SHP77 treated with DMSO at 0.1 percent for 48 hours (cell line): ENCODE data around the gene CRYL1.
A peak's percentile ranks its signal among the peaks of the same experiment; 100 is the strongest.

Experiments
- DNase-seq: peaks from one replicate; lab custom pipeline; 2025; lab: John Stamatoyannopoulos, UW

Gene CRYL1, protein sequence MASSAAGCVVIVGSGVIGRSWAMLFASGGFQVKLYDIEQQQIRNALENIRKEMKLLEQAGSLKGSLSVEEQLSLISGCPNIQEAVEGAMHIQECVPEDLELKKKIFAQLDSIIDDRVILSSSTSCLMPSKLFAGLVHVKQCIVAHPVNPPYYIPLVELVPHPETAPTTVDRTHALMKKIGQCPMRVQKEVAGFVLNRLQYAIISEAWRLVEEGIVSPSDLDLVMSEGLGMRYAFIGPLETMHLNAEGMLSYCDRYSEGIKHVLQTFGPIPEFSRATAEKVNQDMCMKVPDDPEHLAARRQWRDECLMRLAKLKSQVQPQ

DNA sequence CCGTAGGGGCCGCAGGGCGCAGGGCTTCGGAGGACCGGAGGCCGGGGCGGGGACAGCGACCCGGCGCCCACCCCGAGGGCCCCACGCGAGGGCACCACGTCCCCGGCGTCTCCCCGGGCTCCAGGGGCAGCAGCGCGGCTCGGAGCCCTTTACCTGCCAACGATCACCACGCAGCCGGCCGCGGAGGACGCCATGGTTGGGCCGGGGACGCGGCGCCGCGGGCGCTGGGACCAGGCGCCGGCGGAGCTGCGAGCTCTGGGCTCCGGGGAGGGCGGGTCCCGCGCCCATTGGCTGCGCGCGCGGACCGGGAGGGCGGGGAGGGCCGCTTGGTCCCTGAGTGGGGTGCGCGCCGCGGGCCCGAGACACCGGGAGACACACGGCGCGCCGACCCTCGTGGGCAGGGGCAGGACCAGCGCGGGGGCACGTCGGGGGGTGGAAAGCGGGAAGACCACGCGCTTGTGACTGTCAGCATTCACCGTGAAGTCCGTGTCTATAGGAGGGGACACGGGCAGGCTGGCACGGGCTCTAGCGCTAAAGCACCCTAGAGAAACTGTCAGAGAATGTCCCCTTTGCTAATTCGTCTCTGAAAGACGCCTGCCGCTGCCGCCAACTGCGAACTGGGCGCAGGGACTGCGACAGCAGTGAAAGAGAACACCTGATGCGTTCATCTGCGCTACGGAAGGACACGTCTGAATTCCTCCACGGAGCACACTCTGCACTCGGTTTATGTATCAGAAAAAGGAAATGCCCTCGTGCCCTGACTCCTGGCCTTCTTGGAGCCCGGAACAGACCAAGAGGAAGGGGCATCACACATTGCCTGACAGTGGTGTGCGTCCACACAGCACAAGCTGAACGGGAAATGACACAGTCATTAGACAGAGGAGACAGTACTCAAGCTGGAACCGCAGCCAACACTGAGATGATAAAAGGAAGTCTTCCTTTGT lies at the start of gene CRYL1:
CRYL1 (minus strand) TSS at position 257 of the 944 bp plus-strand sequence; CDS start at position 194, 63 bp downstream.
- peak; percentile 42 for DNase-seq

- DNase-seq: no peak
Observed at GRCh38 chr13:20573636-20574035, 48.0 kb upstream of the CRYL1 start.

DNA sequence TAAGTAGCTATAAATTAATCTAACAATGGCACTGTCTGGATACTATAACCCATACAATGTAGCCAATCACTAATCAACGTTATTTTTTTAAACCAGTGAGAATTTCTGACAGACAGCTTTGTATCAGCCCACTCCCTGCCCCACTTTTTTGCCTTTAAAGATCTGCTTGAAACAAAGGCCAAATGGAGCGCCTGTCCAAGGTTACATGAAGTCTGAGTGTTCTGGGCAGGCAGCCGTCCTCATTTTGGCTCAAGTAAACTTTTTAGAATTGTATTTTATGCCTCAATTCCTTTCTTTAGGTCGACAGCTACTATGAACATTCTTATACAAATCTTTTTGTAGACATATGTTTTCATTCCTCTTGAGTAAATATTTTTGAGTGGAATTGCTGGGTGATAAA lies 47.5 kb upstream of the CRYL1 start:
- DNase-seq: no peak

DNA sequence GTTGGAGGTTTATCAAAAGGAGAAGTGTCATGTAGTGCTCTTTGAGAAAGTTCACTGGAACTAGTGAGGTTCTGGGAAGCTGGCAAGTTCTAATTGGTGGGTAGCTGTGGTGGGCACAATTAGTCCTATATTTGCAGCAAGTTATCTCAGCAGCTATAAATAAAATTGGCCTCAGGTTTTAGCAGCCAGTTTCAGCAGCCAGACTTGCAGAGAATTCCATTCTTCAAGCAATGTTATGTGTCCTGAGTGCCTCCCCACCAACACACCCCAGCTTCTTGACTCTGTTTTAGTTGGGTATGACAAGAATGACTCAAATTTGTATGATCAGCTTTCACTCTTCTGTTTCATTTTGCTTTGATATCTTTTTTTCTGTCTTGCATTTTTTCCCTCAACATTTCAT lies 46.0 kb upstream of the CRYL1 start:
- DNase-seq: no peak

DNA sequence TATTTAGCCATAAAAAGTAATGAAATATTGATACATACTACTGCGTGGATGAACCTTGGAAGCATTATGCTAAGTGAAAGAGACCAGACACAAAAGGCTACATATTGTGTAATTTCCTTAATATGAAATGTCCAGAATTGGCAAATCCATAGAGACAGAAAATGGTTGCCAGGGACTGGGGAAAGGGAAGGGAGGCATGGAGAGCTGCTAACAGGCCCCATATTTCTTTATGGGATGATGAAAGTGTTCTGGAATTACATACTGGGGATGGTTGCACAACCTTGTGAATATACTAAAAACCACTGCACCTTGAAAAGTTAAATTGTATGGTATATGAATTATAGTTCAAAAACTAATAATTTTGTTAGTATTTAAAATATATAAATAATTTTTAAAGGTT lies 44.9 kb upstream of the CRYL1 start:
- DNase-seq: no peak

DNA sequence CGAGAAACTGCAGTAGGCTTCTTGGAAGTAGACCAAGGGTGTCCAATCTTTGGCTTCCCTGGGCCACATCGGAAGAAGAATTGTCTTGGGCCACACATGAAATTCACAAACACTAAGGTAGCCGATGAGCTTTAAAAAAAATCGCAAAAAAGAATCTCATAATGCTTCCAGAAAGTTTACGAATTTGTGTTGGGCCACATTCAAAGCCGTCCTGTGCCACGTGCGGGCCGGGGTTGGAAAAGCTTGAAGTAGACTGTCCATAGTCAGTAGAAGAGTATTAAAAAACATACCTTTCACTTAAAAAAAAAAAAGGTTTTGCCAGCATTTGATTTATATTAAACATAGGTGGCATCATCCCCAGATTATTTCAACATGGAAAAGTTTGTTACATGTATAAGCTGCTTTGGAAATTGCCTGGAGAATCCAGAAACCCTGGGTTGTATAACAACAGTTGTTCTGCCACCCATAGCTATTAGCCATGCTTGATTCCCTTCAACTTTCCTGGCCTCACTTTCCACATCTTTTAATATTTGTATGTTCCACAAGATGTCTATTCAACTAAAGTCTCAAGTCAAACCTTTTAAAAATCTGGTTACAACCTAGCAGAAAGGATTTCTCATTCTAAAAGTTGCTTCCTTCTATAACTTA lies 42.3 kb upstream of the CRYL1 start:
- DNase-seq: no peak

DNA sequence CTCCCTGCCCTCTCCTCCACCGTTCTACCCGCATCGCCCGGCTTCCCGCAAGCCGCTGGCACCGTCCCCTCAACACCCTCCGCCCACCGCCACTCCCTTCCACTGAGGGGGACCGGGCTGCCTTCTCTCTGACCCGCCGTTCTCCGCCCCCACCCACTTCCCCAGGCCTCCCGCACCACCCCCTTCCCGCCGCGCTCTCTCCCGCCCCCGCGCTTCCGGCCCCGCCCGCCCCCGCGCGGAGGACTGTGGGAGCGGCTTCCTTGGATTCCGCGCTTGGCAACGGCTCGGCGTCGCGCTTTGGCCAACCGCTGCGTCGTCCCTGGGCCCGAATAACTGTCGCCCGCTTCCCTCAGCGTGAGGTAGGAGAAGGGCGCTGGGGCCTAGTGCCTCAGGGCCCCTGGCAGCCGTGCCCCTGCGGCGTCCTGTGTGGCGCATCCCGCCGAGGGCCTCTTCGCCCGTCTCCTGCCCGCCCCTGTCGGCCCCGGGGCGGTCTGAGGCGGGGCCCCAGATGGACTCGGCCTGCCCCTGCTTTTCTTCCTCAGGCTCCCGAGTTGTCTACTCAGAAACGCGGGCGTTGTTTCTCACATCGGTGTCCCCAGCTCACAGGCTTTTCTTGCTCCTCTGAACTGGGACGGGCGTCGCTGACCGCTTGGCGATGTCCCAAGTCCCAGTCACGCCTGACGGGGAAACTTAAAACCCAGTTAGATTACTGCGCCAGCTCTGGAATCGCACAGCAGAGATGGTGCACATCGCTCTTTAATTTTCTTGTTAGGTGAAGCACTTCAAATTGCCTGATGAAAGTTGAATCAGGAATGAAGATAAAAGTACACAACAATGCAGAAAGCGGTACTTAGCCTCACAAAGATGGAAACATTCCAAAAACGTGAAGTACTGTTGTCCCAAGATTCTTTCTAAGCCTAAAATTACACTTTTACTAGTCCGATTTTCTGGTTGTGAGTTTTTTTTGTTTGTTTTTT lies 41.5 kb upstream of the CRYL1 start, which contains the start of gene IFT88:
IFT88 (plus strand) TSS at position 260 of the 977 bp plus-strand sequence. CDS start 7,229 bp downstream, outside the sequence.
- peak; percentile 68 for DNase-seq

DNA sequence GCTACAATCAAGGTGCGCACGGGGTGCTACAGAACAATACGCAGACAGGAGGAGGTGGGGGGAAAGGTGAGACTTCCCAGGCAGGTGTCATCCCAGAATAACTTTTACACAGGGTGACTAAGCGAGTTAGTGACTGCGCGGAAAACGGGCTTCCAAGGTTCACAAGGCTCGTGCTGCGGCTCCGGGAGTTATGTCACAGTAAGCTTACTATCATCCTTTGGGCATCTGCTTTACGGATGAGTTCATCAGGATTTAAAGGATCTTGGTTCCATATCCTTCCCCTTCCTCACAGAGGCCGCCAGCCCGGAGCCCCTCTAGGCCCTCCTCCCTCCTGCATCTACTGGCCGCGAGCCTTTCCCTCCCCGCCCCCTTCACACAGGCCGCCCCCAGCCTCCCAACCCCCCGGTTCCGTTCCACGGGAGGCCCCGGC lies 40.8 kb upstream of the CRYL1 start:
- peak; percentile 55 for DNase-seq

GRCh38 chr13:20565115-20565736 lies 39.6 kb upstream of the CRYL1 start:
- DNase-seq: no peak

DNA sequence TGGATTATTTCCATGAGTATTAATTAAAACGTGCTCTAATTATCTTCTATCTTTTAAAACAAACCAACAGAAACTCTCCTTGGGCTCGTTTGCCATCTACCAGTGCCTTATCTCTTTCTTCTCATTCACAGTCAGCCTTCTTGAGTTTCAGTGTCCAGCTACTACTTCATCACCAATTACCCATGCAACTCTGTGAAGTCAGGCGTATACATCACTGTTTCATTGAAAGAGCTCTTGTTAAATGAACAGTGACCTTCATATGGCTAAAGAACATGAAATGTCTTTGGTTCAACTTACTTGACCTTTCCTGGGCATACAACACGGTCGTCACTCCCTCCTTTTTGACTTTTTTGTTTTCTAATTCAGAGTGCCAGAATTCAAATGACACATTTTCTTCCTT lies 36.1 kb upstream of the CRYL1 start:
- no peak for DNase-seq

- no peak for DNase-seq
Observed at GRCh38 chr13:20559659-20560356, 34.2 kb upstream of the CRYL1 start.

- no peak for DNase-seq
Observed at GRCh38 chr13:20558982-20559381, 33.3 kb upstream of the CRYL1 start.

DNA sequence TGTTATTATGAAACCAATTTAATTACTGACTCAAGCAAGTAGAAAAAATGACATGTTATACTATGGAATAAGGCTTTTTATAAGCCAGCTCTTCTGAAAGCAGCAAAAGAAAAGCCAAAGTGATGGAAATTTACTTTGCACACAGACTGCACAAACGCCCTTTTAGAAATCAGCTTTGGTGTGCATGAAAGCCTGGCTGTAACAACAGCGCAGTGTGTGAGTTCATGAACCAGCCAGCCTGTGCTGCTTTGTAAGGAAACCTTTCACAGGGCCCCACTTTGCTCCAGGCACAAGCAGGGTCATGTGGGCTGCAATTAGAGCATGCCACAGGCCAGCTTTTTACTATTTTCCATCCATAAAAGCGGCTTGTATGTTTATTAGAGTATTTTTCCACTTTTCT lies 27.7 kb upstream of the CRYL1 start:
- no peak for DNase-seq

- no peak for DNase-seq
Observed at GRCh38 chr13:20550799-20551198, 25.1 kb upstream of the CRYL1 start.

DNA sequence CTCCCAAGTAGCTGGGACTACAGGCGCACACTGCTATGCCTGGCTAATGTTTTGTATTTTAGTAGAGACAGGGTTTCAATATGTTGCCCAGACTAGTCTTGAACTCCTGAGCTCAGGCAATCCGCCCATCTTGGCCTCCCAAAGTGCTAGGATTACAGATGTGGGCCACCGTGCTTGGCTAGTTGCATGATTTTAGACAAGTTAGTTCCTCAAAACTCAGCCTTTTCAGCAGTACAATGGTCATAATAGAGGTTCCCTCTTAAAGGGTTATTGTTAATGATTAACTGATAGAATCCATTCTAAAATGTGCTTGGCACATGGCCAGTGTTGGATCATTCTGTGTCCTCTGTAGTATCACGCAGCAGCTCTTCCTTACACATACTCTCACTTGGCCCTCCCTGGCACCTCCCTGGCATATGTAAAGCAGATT lies 21.8 kb upstream of the CRYL1 start:
- DNase-seq: no peak

DNA sequence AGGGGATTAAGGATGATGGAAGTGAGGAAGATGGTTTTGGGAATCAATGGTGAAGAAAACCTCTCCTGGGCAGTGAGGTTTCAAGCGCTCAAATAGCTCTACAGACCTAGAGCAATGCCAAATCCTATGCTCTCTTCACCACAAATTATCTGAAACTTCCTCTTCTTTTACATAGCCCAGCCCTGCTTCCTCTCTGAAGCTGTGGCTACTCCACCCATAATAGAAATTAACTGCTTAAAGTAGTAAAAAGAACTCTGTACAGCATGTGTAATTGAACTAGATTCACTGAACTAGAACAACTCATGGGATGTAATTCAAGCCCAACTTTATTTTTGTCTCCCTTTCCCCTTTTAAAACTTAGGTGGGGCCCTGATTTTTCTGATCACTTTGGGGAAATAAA lies 20.9 kb upstream of the CRYL1 start:
- DNase-seq: no peak

DNA sequence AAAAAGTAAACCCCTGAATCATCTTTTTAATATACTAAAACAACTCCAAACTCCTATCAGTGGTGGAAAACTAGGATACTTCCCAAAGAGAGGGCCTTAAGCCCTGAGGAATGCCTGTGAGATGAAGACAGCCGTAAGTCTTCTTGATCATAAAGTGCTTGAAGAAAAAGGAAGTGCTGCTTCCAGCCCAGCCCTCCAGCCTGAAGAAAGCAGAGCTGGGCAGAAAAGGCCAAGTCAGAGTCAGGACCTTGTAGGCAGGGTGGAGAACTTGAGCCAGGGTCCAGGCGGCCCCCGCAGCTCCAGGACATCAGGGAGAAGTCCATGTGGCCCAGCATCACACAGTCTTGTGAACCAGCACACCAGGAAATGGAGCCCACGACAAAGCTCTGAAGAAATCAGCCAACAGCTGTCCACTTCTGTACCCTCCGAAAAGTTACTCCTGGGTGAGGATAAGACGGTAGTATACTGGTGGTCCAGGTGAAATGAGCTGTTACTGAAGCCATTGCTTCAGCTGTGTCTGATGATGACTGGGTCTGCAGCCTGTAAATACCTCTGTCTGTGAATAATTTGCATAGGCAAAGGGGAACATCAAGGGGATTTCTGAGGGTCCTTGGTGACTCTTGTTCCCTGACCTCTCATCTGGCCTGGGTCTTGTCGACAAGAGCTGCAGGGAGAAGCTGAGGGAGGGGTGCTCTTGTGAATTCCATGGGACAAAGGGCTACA lies 18.7 kb upstream of the CRYL1 start:
- DNase-seq: no peak

- no peak for DNase-seq
Observed at GRCh38 chr13:20536992-20537391, 11.3 kb upstream of the CRYL1 start.

GRCh38 chr13:20534038-20534608 lies 8.5 kb upstream of the CRYL1 start:
- DNase-seq: no peak
